Urothelium cell line (cell line): ENCODE data around the gene AKAP13.

Source experiments
- DNase-seq: peaks from one replicate; pipeline ENCODE4 v3.0.0; 2011; ENCODE audit warnings: low spot score, mixed read lengths
- FAIRE-seq: peaks from 2 replicates; lab custom pipeline; 2011; peaks lifted over from hg19 to GRCh38; lab: Jason Lieb, UNC

Gene AKAP13

DNA sequence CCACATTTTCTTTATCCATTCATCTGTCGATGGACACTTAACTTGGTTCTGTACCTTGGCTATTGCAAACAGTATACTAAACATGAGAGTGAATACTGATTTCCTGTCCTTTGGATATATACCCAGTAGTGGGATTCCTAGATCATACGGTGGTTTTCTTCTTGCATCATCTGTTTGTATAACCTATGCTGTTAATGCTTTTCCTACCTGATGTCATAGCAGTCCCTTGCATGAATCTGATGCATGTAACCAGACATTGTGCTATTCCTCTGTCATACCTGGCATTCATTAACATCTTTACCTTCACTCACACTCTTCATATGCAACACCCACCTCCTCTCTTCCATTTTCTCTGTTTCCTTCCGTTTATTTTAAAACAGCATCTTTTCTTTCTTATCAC, 229.1 kb downstream of the AKAP13 start:
- no peak for FAIRE-seq

DNA sequence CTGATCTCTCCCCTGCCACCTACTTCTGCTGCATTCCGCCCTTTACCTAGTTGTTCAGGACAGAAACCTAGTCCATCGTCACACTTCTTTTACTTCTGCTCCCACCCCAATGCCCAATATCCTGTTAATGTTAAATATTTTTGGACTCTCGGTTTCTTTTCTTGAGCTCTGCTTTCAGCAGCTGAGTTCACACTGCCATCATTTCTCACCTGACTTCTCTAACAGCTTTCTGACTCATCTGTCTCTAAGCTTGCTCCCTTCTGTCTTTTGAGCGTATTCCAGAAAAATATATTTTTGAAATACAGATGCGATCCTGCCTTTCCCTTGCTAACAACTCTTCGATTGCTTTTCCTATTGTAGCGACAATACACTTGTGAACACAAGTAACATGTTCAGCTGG, 231.0 kb downstream of the AKAP13 start:
- DNase-seq (no peak), FAIRE-seq (no peak)

More for the DNA sequence above, 229.1 kb downstream of the AKAP13 start:
- DNase-seq: no peak

DNA sequence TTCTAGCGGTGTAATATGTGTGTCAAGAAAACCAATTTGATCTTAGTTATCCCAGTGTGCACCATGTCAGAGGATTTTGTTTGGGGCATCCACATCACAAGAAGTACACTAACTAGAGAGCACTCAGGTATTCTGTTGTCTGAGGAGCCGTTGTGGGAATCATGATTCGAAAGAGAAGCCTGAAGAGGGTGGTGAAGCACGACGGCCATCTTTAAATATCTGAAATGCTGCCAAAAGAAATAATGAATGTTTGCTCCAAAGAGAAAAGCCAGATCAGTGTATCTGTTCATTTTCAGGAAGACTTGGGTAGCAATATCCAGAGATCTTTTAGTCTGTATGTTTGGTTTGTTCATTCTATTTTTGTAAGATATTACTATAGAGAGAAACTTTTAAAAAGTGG, 233.7 kb downstream of the AKAP13 start:
- DNase-seq (no peak), FAIRE-seq (no peak)

DNA sequence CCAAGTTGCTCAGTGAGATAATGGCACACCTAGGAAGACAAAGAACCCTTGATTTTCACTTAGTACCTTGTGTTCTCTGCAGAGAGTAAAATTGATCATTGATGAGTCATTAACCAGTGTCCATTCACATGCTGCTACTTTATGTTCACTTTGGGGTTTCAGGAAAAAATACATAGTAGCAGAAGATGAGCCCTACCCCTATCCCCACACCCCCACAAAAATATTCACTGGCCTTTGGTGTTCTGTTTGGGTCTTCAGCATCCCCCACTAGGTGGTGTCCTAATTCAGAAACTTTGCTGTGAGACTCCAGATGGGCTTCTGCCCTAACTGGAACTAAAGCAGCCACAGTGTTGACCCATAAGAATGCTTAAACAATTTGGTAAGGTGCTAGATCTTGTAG, 235.5 kb downstream of the AKAP13 start:
- FAIRE-seq (no peak), DNase-seq (peak; percentile 43)

DNA sequence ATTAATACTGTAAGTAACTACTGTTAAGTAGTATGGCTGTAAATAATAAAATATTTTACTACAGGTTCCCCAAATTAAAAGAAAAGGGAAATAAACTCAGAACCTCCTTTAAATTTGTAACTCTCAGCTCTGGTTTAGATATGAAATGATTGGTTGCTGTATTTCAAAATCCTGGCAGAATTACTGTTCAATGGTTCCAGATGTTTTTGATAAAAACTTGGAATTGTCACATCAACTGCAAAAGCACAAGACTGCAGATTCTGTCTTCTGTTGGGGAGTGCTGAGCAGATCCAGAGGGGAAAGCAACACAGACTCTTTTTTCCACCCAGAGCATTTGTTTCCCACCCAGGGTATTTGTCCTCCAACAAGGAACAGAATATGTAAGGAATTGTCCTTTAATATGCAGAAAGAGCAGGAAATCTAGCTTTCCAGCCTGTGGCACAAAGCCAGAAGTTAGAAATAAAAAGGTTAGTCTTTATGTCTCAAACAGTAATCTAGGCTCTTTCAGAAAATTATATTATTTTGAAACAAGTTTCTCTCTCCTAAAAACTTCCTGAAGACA, 236.2 kb downstream of the AKAP13 start:
- DNase-seq: no peak

DNA sequence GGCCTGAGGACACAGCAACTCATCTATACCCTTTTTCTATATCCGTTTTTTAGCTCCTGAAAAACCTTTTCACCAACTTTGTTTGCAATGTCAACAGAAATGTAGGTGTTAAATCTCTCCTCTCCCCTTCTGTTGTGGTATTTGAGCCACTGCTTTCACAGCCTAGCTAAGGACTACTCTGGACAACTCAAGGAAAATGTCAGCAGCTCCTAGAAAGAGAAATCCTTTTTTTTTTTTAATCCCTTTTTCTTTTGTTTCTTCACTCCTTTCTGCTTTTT, 237.8 kb downstream of the AKAP13 start:
- DNase-seq: no peak
- no peak for FAIRE-seq

More for the DNA sequence above, 236.2 kb downstream of the AKAP13 start:
- no peak for FAIRE-seq

DNA sequence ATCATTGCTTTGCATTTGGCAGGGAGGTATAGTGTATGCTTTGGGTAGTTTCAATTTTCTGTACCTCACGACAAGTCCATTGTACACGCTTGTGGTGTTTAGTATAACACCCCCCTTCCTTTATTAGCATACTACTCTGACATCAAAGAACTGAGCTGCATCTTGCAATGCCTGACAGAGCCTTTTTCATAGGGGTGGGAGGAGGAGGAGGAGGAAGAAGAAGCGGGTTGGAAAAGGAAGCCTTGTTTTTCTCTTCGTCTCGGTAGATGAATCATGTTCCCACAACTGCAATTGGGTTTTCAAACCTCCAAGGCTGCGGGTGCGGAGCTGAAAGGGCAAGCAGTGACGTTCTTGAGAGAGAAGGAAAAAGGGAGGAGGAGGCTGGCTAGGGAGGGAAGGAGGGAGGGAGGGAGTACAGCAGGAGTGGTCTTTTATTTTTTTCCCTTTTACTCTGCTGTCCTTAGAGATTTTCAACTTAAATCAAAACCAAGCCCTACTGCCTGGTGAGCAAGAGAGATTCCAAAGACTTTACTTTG, 238.6 kb downstream of the AKAP13 start:
- FAIRE-seq (peak; percentile 37), DNase-seq (peak; percentile 83)

DNA sequence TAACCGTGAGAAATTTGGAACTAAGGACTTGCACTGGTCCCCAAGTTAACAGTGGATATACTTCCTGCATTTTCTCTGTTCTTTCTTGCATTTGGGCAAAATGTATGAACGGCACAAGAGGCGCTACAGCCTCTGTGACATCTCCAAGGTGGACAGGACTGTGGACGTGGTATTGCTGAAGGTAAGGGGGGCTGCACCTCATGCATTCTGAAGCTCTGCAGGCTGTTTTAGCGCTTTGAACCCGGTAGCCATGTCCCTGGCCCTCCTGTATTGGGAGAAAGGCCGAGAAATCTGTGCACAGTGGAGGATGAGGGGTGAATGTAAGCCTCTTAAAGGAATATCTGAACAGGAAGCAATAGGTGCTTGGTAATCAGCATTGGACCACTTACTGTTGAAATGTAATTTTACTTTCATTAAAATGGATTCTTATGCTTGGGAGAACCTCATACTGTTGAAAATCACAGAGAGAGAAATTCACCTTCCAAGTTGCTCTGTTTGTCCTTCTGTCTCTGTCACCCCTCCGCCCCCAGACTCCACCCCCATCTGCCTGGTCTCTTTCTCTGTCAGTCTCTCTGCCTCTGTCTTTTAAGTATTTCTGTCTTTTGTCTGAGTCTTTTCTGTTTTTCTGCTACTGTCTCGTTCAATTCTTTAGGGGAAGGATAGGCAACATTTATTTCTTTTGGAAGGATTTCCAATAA, 239.7 kb downstream of the AKAP13 start:
- no peak for DNase-seq
- FAIRE-seq: no peak

DNA sequence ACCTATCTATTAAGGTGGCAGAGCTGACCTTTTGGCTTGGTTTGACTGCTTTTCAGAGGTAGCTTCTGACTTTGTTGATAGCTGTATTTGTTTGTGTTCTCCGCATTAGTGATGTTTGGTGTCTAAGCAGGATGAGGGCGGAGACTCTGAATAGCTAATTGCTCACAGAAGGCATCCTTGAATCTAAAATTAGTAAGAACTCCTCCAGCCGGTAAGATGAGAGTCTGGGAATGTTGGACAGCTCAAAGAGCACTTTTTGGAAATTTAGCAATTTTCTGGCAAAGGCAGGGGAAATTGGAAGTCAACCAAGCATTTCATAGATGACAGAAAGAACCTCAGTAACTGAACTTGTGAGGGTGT, 240.3 kb downstream of the AKAP13 start:
- no peak for DNase-seq
- no peak for FAIRE-seq

DNA sequence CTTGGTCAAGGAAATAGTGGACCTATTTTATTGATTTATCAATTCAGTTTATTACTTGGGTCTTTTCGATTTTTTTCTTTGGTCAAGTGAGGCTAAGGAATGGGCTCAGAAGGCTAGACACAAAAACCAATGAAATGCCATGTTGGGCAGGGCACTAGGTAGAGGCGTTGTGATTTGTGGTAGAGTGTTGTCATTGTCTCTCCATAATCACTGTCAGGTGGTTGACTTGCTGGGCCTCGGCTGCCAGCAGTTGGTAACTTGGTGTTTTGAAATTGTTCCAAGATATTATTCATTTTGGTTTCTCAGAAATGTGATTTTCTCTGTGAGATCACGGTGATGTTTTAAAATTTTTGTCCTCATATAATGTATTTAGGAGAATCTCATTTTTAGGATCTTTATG, 240.7 kb downstream of the AKAP13 start:
- DNase-seq: no peak
- no peak for FAIRE-seq

DNA sequence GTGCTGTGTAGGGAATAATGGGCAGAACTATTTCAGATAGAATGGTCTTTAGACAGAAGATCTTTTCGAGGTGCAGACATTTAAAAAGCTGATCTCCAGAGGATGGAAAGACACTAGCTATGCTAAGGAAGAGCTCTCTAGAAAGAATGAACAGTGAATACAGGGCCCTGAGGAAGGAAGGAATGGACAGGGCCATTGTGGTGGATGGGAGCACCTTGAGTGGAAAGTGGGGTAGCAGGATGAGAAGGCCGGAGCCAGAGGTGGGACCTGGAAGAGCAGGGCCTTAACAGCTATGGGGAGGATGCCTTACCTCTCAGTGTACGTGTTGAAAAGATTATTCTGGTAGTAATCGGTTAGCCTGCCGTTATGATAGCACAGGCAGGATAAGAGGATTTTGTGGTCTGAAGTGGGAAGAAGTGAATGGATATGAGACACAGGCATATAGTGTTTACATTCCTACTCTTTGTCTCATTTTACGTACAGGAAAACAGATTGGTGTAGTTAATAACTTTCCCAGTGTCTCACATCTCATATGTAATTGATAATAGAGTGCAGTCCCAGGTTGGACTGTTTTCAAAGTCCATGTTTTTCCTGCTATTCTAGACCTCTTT, 241.9 kb downstream of the AKAP13 start:
- DNase-seq (no peak), FAIRE-seq (no peak)

DNA sequence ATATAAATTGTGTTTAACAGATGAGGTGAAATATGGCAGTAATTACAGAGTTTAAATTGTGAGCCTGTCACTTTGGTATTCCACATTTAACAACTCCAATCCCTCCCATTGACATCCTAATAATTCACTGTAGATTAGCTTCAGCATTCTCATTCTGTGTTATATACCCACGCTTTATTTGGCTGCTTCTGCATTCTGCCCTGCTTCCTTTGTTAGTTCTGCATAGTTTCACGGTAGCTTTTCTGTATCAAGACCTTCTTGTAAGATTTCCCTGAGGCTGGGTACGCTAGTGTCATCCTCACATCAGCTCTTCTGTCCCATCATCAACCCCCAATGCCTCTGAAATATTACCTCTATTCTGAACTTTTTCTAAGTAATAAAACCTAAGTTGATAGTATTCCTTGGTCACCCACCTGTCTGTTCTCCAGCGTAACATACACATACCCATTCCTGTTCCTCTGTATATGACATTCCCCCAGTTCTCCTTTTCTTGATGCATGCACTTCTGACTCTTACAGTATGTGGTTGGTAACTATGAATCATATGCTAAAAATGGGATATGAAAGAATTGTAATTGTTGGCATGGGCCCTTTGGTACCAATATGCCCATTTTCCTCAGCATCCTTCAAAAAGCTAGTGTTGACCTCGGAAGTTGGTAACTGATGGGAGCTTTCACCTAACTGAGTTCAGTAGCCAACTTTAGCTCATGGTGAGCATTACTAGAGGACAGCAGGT, 243.1 kb downstream of the AKAP13 start:
- DNase-seq (no peak), FAIRE-seq (no peak)

DNA sequence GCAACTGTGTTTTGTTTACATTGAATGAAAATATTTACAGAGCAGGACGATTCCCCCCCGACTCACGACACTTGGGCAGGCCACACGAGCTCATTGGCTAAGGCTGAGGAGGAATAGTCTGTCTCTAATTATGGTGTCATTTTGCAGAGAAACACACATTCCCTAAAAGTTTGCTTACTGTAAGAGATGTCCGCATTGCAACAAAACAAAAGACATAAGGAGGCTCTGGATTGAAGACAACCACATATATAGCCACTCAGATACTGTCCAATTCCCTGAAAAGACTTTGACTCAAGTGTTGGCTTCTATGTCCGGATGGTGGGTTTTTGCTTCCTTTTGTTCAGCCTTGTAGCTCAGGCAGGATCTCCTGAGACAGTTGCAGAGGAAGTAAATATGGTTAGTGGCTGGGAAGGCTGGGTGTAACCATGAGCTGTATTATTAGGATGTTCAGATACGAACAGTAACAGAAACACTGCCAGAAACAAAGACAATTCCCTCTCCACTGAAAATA, 243.9 kb downstream of the AKAP13 start:
- DNase-seq (no peak), FAIRE-seq (no peak)

DNA sequence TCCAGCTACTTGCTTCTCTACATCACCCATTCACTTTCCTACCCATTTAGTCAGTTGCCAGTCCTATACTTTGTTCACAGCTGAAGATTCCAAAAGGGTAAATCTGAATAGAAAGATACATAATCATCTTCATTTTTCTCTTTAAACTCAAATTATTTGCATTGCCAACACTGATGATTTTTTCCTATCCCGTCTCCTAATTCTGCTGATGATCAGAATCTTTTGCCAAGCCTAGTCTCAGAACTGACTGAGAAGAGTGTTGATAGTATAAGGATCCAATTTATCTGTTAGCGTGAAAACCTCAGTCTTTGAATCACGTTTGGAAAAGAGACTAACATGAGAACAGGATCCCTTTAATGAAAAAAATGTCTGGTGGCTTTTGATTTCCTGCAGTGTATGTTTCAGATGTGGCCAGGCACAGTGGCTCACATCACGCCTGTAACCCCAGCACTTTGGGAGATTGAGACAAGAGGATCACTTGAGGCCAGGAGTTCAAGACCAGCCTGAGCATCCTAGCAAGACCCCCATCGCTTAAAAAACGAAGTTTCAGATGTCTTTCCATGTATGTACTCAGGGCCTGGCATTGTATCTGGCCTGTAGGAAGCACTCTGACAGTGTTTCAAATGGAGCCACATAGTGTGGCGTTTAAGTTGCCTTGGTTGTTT, 244.9 kb downstream of the AKAP13 start:
- DNase-seq (no peak), FAIRE-seq (no peak)

DNA sequence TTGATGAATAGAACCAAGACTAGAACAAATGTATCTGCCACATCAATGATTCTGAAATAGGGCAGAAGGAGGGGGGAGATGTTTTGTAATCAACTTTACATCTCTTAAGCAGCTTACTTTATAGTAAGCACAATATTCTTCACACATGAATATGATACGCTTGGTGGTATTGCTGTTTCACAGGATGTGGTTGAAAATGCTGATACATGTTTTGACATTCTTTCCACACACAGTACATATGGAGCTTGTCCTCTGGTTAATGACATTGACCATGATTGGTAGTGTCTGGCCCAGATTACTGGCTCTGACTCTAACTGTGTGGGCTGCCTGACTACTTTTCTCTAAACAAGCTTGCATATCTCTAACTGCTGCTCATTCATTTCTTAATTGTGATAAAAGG, 245.5 kb downstream of the AKAP13 start:
- no peak for FAIRE-seq
- no peak for DNase-seq

DNA sequence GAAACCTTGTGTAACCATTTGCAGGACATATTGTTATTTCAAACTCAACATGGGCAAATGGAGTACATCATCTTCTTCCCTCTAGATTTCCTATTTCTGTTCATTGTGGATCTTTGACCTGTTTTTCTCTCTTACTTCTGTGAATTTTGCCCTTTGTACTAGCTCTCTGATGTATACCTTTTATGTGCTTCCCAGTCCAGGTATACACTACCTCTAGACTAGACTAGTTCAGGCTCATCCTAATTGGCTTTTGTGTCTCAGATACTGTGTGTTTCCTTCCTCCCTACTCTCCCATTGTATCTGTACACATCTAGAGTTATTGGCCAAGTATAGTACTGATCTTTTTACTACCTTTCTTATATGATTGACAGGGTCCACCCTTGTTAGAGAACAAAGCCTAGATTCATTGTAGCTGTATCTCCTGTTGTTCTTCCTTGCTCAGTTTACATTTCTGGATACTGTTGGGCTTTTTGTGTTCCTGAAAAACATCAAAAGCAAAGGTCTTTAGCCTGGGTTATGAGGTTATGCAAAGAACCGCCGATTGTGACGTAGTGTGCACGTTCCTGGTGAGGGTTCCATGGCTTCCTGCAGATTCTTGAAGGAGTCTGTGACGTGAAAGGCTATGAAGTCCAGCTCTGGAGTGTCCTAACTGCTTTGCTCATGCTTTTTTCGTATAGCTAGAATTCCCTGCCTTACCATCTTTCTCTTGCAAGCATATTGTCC, 247.0 kb downstream of the AKAP13 start:
- no peak for FAIRE-seq
- DNase-seq: no peak

DNA sequence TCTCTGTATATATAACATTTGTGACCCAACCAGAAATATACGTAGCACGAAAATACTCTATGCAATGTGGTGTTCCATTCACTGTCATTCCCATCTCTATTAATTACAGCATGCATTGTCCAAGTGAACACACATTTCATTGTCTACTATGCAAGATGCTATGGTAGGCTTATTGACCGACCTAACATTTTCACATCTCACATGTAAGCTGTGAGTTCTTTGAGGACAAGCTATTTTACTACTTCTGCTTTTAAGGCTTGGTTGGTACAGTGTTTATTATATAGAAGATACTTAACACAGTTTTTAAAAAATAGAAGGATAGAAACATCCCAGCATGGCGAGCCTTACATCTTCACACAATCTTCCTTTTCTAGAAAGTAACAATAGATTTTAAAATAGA, 249.9 kb downstream of the AKAP13 start:
- FAIRE-seq: no peak
- DNase-seq: no peak

DNA sequence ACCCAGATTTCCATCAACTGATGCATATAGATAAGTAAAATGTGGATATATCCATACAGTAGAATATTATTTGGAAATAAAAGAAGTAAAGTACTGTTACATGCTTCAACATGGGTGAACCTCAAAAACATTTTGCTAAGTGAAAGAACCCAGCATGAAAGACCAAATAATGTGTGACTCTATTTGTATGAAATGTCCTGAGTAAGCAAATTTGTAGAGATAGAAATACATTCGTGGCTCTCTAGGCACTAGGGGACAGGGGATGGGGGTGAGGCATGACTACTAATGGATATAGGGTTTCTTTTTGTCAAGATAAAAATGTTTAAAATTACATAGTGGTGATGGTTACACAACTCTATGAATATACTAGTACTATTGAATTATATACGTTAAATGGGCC, 250.6 kb downstream of the AKAP13 start:
- FAIRE-seq (no peak), DNase-seq (no peak)

DNA sequence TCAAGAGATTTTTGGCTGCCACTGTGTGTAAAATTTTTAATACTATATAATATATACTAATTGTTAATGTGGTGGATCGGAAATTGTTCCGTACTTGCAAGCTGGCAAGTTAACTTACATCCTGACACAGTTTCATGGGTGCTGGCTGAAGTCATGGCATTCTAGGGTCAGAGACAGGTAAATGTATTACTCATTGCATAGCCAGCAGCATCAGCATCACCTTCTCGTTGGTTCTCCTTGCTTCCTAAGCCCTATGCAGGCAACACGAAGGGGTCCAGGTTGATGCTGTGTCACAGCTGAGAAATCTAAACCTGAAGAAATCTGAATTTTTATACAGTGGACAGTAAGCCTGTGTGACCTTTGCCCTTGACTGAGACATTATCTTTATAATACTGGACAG, 251.6 kb downstream of the AKAP13 start:
- DNase-seq (no peak), FAIRE-seq (no peak)

DNA sequence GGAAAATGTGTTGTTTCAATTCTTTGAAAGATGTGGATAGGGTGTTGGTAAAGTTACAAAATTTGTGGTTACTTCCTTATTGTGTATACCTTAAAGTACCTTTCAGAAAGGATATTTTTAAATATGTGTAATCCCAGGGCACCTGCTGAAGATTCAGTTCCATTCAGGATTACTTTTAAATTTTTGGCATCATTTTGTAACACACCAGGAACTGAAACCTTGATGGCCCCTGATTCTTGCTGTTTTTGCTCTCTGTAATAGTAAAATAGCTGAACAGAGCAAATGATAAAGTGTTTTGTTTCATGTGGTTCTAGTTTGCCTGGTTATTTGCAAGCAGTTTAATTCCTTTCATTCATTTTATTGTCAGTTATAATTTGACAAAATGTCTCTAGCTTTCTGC, 253.5 kb downstream of the AKAP13 start:
- no peak for FAIRE-seq
- no peak for DNase-seq

DNA sequence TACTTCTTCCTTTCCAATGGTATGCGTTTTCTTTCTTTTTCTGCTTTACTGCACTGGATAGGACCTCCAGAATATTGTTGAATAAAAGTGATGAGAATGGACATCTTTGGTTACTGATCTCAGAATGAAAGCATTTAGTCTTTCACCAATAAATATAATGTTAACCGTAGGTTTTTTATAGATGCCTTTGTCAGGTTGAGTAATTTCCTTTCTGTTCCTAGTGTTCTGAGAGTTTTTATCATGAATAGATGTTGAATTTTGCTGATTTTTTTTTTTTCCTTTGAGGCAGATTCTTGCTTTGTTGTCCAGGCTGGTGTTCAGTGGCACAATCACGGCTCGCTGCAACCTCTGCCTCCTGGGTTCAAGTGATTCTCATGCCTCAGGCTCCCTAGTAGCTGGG, 255.9 kb downstream of the AKAP13 start:
- DNase-seq (no peak), FAIRE-seq (no peak)
